Measurements from ENCODE around the gene WNK2.

WNK2 gene

DNA sequence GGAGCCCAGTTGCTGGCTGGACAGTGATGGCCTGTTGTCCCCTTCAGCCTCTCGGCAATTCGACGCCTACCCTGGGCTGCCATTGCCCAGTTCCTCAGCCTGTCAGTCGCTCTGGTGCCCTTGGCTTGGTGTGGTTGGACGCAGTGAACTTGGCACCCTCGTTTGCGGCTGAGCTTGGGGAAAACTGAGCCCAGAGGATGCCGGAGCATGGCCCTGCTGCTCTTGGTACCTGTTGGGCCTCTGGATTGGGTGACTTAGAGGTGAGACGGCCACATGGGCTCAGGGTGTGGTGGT, 16.5 kb downstream of the WNK2 start:
- no peak for DNase-seq (ENCODE audit: low spot score)

- DNase-seq (ENCODE audit: low spot score), result no peak
Measured at GRCh38 chr9:93200989-93201334, 17.0 kb downstream of the WNK2 start.

DNA sequence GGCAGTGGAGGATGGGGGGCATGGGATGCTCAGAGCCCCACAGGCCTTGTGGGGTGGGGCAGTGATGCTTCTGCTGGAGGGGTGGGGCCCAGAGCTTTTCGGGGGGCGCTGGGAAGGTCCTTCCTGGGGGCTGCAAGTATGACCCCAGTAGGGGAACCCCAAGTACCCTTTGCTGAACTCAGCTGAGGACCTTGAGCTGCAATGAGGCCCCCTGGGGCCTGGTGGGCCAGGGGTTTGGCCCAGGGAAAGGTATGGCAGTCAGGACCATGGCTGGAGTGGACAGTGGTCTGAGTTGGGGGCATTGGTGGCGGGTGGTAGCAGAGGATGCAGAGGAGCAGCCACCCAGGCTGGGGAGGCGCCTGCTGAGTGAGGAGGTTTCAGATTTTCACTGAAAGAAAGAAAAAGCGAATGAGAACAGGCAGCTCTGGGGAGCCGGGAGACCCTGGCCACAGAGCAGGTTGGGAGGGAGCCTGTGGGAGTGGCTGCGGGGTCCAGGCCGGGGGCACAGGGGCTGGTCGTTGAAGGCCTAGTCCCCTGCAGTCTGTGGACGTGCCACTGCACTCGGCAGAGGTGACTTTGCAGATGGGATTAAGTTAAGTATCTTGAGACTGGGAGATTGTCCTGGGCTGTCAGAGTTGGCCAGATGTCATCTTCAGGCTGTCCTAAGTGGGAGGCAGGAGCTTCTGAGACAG, 19.2 kb downstream of the WNK2 start:
- DNase-seq (ENCODE audit: low spot score), result no peak

GRCh38 chr9:93203718-93204469, 20.0 kb downstream of the WNK2 start:
- no peak for DNase-seq (ENCODE audit: low spot score)

- DNase-seq (ENCODE audit: low spot score), result no peak
Measured at GRCh38 chr9:93204470-93205043, 20.6 kb downstream of the WNK2 start.

DNA sequence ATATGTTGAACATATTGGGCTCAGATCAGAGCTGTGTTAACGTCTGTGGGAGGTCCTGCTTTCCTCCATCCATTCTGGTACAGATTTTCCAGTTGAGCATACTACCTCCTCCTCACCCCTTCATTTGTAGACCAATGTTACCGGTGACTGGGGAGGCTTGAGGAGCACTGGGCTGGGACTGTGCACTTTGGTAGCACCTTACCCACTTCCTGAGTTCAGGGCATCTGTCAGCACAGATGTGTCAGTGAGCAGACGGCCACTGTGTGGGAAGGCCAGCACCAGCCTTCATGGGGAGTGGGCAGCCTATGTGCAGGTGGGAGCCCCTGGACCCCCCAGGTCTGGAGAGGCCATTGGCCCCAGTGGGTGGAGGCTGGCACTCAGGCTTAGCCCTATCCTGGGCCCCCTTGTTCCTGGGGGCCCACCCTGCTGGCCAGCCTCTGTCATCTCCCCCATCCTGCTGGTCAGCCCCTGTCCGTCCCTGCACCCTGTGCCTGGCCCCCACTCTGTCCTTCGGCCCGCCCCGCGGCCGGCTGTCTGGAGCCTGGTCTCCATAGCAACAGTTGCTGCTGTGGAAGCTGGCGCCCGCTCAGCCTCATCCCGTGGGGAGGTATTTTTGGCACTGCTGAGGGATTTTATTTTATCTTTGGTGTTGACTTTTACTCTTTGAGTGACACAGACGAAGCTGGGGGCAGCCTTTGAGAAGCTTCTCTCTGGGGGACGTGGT, 21.3 kb downstream of the WNK2 start:
- no peak for DNase-seq (ENCODE audit: low spot score)

GRCh38 chr9:93205896-93206575, 22.1 kb downstream of the WNK2 start:
- DNase-seq (ENCODE audit: low spot score), result no peak

GRCh38 chr9:93206576-93207155, 22.7 kb downstream of the WNK2 start:
- no peak for DNase-seq (ENCODE audit: low spot score)

GRCh38 chr9:93207326-93207814, 23.4 kb downstream of the WNK2 start:
- DNase-seq (ENCODE audit: low spot score), result no peak

GRCh38 chr9:93207860-93208734, 24.2 kb downstream of the WNK2 start:
- DNase-seq (ENCODE audit: low spot score), result no peak

DNA sequence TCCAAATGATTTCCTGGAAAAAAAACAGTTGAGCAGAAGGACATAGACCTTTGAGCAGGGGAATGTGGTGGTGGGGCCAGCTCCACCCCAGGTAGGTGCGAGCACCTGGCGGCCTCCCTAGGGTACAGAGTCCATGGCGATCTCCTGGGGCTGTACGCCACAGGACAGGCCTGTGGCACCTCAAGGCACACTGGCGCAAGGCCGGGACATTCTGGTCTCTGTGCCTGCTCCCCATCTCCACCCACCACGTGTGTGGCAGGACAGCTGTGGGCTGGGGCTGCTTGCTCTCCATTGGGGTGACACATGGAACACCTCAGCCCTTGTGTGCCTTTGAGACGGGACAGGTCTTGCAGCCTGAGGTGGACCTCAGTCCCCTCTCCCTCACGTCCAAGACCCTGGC, 25.2 kb downstream of the WNK2 start:
- no peak for DNase-seq (ENCODE audit: low spot score)

GRCh38 chr9:93209576-93210323, 25.8 kb downstream of the WNK2 start:
- no peak for DNase-seq (ENCODE audit: low spot score)

DNA sequence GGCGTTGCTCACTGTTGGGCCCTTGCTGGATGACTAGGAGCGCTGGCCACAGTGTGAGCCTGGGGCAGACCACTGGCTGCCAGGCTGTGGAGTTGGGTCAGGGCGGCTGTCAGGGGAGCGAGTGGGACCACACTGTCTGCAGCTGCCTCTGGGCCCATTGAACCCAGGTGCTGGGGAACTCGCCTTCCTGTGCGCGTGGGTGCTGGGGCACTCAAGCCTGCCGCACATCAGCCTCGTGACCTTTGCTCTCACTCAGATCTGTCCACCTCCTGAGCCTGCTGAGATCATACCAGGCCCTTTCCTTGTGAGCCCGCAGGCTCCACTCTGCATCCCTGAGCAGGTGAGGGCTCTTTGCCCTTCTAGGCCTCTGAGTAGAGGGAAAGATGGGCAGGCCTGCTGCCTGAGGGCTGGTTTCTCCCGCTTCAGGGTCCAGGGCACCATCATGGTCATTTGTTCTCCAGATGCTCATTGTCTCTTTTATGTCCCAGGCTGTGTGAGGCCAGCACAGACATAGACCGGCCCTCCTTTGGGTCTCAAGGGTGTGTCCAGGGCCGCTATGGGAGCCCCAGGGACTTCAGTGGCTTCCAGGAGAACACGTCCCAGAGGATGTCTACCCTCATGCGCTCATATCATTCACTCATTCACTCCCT, 26.5 kb downstream of the WNK2 start:
- DNase-seq (ENCODE audit: low spot score), result no peak

- DNase-seq (ENCODE audit: low spot score), result no peak
Measured at GRCh38 chr9:93210974-93211653, 27.2 kb downstream of the WNK2 start.

- DNase-seq (ENCODE audit: low spot score), result no peak
Measured at GRCh38 chr9:93211654-93212001, 27.7 kb downstream of the WNK2 start.

GRCh38 chr9:93212409-93212808, 28.5 kb downstream of the WNK2 start:
- no peak for DNase-seq (ENCODE audit: low spot score)

- DNase-seq (ENCODE audit: low spot score), result no peak
Measured at GRCh38 chr9:93216073-93216365, 32.1 kb downstream of the WNK2 start.

DNA sequence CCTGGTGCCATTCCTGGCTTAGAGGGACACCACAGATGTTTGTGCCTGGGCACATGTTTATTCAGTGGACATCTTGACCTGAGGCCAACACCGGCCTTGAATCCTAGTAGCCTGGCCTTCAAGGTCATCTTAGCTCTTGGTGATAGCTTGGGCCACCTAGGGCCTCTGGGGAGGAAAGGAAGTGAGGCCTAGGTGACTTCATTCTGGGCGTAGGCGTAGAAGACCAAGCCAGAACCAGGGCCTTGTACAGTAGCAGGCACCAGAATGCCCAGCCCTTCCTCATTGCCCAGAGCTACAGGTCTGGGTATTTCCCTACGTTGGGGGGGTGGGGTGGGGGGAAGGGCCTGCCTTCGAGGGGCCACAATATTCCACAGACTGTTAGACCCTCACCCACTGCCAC, 33.8 kb downstream of the WNK2 start:
- no peak for DNase-seq (ENCODE audit: low spot score)

- DNase-seq (ENCODE audit: low spot score), result no peak
Measured at GRCh38 chr9:93218161-93218560, 34.2 kb downstream of the WNK2 start.

Measured in hematopoietic multipotent progenitor cell treated with erythropoietin and hydrocortisone succinate and interleukin-3 and kit ligand, for 15 days (in vitro differentiated cells).